Activated T-cell treated with anti-CD3 and anti-CD28 coated beads for 24 hours (primary cell): ENCODE data around the gene SEMA3B.
"Not testable (repeated sequence)": the region's sequence is repeated elsewhere in the genome, so short reads cannot be mapped to it uniquely, and the experiment has no call there.

Experiments used
- DNase-seq: peaks from one replicate; pipeline ENCODE4 v3.0.0-alpha.2; 2020; ENCODE audit warnings: low read depth

SEMA3B gene

DNA sequence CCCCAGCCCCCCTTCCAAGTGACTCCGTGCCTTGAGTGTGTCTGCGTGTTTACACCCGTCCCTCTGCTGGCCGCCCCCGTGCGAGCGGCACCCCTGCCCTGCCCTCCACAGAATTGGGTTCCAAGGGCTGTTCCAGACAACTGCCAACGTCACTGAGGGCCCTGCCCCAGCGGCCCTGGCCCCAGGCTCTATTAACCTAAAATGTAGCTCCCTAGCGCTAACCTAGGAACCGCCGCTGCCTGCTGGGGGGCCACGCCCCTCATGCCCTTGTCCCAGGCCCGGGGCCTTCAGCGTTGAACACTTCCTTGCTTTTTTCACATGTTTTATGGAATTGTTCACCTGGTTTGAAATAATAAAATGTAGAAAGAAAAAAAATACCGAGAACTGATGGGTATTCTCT is 10.0 kb upstream of the SEMA3B start:
- no peak for DNase-seq

GRCh38 chr3:50259432-50260026 is 9.4 kb upstream of the SEMA3B start:
- no peak for DNase-seq

GRCh38 chr3:50260027-50260941 is 8.7 kb upstream of the SEMA3B start:
- DNase-seq, result peak; percentile 82

- no peak for DNase-seq
Observed at GRCh38 chr3:50260942-50261441, 8.0 kb upstream of the SEMA3B start.

DNA sequence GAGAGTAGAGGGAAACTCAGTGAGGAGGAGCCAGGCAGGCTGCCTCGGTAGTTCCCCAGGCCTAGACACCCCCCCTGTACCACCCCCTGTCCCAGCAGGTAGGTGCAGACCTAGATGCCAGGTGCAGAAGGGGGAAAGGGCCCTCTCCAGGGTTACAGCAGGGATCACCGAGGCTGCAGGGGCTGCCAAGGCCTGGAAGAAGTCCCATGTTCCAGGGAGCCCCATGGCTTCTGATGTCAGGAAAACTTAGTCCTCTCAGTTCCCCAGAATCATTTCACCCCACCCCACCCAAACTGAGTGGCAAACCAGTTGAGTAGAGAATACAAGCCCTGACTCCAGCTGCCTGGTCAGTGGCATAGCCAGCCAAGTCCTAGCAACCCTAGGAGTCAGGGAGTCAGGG is 7.4 kb upstream of the SEMA3B start:
- DNase-seq, result no peak

DNA sequence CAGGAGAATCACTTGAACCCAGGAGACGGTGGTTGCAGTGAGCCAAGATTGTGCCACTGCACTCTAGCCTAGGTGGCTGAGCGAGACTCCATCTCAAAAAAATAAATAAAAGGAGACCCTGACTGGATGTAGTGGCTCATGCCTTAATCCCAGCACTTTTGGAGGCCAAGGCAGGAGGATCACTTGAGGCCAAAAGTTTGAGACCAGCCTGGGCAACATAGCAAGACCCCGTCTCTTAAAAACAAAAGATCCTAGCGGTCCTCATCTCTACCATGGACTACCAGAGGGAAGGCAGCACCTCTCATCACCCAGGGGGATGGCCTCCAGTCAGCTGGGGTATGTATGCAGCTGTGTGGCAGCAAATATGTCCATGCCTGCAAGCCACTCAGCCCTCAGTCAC is 6.7 kb upstream of the SEMA3B start:
- not testable (repeated sequence) for DNase-seq

GRCh38 chr3:50262778-50263177 is 6.2 kb upstream of the SEMA3B start:
- no peak for DNase-seq

DNA sequence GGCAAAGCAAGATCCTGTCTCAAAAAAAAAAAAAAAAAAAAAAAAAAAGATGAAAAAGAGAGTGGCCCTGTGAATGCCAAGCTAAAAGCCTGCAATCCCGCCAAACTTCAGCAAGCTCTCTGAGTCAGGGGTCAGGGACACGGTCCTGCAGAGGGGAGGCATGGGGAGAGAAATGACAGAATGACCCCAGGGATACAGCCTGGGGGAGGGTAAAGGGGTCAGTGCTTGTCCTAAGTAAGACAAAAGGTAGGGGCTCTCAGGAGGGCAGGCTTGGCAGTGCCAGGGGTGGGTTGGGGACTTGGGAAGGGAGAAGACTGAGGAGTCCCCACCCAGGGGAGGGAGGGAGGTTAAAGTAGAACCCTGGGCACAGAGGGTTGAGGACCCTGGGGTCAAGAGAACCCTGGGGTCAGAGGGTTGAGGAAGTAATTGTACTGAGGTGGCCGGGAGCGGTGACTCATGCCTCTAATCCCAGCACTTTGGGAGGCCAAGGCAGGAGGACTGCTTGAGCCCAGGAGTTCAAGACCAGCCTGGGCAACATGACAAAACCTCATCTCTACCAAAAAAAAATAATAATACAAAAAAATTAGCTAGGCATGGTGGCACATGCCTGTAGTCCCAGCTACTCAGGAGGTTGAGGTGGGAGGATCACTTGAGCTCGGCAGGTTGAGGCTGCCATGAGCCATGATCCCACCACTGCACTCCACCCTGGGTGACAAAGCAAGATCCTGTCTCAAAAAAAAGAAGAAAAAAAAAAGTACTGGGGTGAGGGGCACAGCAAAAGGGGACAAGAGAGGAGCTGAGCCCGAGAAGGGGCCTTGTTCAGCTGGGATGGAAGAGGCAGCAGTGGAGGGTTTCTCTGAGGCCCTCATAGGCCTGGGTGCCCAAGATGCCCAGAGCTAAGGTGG is 5.2 kb upstream of the SEMA3B start:
- no peak for DNase-seq

DNA sequence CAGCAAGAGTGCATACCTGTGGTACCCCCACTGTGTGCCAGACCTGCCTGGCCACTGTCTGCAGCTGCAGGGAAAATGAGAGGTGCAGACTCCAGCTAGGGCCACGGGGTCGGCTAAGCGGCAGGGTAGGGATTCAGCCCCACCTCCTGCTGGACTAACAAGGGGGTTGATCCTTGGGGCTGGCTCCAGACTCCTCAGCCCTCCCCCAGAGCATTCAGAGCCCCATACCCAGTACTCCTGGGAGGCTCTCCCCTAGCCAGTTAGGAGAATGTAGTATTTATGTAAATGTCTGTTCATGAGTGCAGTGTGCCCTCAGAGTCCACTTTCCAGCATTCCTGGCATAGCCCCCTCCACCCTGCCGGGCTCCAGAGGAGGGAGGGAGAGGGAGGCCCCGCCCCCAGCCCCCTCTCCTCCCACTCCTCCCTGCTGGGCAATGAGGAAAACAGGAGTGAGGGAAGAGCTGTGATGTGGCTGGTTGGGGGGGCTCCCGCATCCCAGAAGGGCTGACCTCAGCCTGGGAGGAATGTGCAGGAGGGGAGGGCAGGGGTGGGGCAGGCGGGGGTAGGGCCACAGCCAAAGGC is 4.5 kb upstream of the SEMA3B start:
- no peak for DNase-seq

DNA sequence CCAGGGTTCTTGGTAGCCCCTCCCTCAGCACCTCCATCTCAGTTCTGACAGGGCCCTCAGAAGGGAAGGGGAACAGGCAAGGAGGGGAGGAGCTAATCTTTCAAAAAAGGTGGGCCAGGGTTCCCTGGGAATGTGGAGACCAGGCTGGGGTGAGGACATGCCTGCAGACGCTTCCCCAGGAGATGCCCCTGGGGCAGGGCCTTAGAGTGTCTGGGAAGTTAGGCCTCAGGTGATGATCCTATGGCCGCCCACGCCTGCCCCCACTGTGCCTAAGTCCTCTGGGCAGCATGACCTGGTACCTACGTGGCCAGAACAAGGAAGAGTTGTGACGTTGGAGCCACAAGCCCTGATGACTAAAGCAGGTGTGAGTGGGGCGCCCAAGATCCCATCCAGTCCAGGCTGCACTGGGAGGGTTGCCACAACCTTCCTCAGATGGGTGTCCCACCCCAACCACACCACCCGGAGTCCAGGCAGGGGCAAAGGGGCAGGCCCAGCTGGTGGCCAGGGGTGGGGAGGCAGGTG is 3.9 kb upstream of the SEMA3B start:
- DNase-seq, result no peak

DNA sequence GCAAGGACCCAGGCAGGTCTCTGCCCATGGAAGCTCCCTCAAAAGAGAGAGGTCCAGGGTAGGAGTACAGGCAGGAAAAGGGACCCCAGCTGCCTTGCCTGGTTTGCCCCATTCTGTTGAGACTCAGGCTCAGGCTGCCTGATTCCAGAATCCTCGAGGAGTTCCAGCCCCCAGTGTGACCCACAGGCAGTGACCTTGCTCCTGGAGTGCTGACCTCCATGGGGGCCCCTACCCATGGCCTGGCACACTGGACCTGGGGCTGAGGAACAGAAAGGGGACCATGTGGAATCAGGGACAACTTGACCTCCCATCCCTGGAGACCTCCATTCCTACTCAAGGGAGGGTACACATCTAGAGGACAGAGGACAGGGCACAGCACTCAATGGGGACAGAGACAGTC is 3.4 kb upstream of the SEMA3B start:
- DNase-seq, result no peak

DNA sequence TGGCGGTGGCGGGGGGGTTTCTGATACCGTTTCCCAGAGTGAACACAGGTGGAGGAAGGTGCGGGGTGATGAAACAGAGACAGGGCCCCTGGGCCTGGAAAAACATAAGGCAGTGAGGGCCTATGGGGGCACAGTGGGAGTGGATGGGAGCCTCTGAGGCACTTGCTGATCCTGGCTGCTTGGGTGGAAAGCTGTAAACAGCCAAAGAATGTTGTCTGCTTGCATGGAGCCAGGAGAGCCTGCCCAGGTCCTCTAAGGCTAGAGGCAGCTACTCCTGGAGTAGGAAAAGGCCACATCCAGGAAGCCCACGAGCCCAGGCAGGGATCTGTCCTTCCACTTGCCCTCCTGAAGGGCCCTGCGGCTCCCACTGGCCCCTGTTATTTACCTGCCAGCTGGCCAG is 2.9 kb upstream of the SEMA3B start:
- DNase-seq, result no peak

- DNase-seq, result no peak
Observed at GRCh38 chr3:50266836-50267235, 2.1 kb upstream of the SEMA3B start.

- no peak for DNase-seq
Observed at GRCh38 chr3:50267280-50267913, 1.6 kb upstream of the SEMA3B start.

DNA sequence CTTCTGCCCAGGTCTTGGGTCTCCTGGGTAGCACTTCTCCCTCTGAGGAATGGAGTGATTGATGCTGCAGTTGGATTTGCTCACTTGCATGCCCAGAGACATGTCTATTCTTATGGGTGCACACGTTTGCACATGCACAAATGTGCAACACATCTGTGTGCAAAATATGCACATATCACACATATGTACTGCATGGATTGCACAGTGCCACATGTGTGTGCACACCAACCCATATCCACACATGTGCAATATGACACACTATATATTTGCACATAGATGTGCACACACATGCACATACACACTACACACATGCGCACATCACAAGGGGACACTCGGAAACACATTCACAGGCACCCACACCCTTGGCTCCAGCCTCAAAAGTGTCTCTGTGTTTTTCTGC is 671 bp upstream of the SEMA3B start:
- no peak for DNase-seq

- no peak for DNase-seq
Observed at GRCh38 chr3:50269460-50269859, 513 bp downstream of the SEMA3B start.

GRCh38 chr3:50269977-50270413 is 1.0 kb downstream of the SEMA3B start:
- no peak for DNase-seq

GRCh38 chr3:50270422-50271224 is 1.7 kb downstream of the SEMA3B start:
- no peak for DNase-seq

DNA sequence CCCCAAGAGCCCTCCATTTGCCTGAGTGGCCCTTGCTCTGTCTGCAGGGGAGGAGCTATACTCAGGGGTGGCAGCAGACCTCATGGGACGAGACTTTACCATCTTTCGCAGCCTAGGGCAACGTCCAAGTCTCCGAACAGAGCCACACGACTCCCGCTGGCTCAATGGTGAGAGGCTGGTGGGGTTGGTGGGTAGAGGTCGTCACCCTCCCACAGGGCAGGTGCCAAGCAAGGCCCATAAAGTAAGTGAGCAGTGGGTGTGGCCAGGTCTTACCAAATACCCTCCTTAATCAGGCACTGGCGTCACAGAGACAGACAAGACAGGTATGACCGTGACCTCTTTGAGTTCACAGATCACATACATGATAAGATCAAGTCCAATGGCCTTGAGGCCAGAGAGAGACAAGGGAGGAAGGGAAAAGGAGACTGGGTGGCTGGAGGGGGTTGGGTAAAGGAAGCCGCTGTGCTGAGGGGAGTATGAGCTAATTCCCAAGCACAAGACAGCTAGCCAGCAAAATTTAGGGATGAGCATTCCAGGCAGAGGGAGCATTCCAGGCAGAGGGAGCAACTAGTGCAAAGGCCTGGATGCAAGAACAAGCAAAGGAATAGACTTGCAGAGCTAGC is 2.5 kb downstream of the SEMA3B start:
- no peak for DNase-seq

- not testable (repeated sequence) for DNase-seq
Observed at GRCh38 chr3:50272538-50272910, 3.6 kb downstream of the SEMA3B start.
